Mesendoderm (in vitro differentiated cells): ENCODE measurements around the gene DNAH8.

Experiments used
- DNase-seq: peaks from one replicate; pipeline ENCODE4 v3.0.0; 2013
- H2AK5ac ChIP-seq: 2 replicates; pipeline ENCODE4 v1.6.1; 2013; ENCODE audit warnings: low read length, inconsistent platforms
- H2BK120ac ChIP-seq: 2 replicates; pipeline ENCODE4 v1.6.1; 2013; ENCODE audit warnings: low read depth, mild to moderate bottlenecking, low read length, moderate library complexity, mixed read lengths
- H2BK15ac ChIP-seq: replicated peaks from 2 replicates; pipeline ENCODE4 v1.6.1; 2013; ENCODE audit warnings: low read depth, mild to moderate bottlenecking, moderate library complexity
- H2BK5ac ChIP-seq: 2 replicates; pipeline ENCODE4 v1.6.1; 2013; ENCODE audit warnings: low read length, inconsistent platforms
- H3K18ac ChIP-seq: 2 replicates; pipeline ENCODE4 v1.6.1; 2013; ENCODE audit warnings: mild to moderate bottlenecking, low read length, mixed read lengths
- H3K23ac ChIP-seq: one replicate; pipeline ENCODE4 v1.6.1; 2013; ENCODE audit warnings: low read length
- H3K27ac ChIP-seq: 2 replicates; pipeline ENCODE4 v1.5.1; 2013; ENCODE audit warnings: low read depth, mild to moderate bottlenecking, inconsistent platforms, low read length, moderate library complexity
- H3K27me3 ChIP-seq: 2 replicates; pipeline ENCODE4 v1.6.1; 2013; ENCODE audit warnings: low read length, control low read depth, mild to moderate bottlenecking, inconsistent platforms; ENCODE audit not compliant: insufficient read depth, poor library complexity
- H3K36me3 ChIP-seq: 2 replicates; pipeline ENCODE4 v1.6.1; 2013; ENCODE audit warnings: low read length, inconsistent platforms; ENCODE audit not compliant: control insufficient read depth, insufficient read depth
- H3K4ac ChIP-seq: one replicate; pipeline ENCODE4 v1.6.1; 2013; ENCODE audit warnings: low read depth, mild to moderate bottlenecking, low read length, moderate library complexity
- H3K4me1 ChIP-seq: 2 replicates; pipeline ENCODE4 v1.6.1; 2013; ENCODE audit warnings: low read depth, low read length, inconsistent platforms; ENCODE audit not compliant: control insufficient read depth
- H3K4me2 ChIP-seq: 2 replicates; pipeline ENCODE4 v1.6.1; 2013; ENCODE audit warnings: low read length
- H3K4me3 ChIP-seq: 2 replicates; pipeline ENCODE4 v1.5.1; 2013; ENCODE audit warnings: mild to moderate bottlenecking, low read length
- H3K56ac ChIP-seq: one replicate; pipeline ENCODE4 v1.6.1; 2013; ENCODE audit warnings: low read length
- H3K79me1 ChIP-seq: 2 replicates; pipeline ENCODE4 v1.6.1; 2013; ENCODE audit warnings: low read length, inconsistent platforms
- H3K79me2 ChIP-seq: 2 replicates; pipeline ENCODE4 v1.6.1; 2013; ENCODE audit warnings: mild to moderate bottlenecking, low read length; ENCODE audit not compliant: control insufficient read depth, insufficient read depth
- H3K9ac ChIP-seq: 2 replicates; pipeline ENCODE4 v1.6.1; 2013; ENCODE audit warnings: low read length, inconsistent platforms
- H4K5ac ChIP-seq: one replicate; pipeline ENCODE4 v1.6.1; 2013; ENCODE audit warnings: low read length
- H4K8ac ChIP-seq: one replicate; pipeline ENCODE4 v1.6.1; 2013; ENCODE audit warnings: low read depth, mild to moderate bottlenecking, control low read depth, low read length, moderate library complexity
- WGBS: extraction: QIAGEN DNeasy Blood & Tissue Kit; methylation state at CpG from one replicate; pipeline ENCODE4 v1.1.7; 2013; ENCODE audit warnings: low lambda C conversion rate, missing lambda C conversion rate; ENCODE audit not compliant: insufficient coverage; ENCODE audit errors: extremely low coverage; 5-methylcytosine and 5-hydroxymethylcytosine counted together

DNAH8 gene

DNA sequence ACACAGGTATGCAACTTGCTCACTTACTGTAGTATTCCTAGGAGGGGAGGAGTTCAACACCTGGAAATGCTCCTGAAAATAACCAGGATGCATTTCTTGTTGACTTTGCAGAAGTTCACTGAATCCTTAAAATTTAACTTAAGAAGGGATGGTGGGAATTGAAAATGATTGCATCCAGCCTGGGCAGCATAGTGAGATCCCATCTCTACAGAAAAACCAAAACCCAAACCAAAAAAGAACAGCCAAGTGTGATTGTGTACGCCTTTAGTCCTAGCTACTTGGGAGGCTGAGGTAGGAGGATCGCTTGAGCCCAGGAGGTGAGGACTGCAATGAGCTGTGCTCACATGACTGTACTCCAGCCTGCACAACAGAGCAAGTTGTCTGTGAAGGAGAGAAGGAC lies 1.7 kb downstream of the DNAH8 start:
- WGBS = no CpG with 5 or more reads among the region's 2 CpGs
- Histone ChIP-seq H3K4me1 (no peaks in the 10 kb centered on the region), H3K4me3 (no peak overlapping the region)

DNA sequence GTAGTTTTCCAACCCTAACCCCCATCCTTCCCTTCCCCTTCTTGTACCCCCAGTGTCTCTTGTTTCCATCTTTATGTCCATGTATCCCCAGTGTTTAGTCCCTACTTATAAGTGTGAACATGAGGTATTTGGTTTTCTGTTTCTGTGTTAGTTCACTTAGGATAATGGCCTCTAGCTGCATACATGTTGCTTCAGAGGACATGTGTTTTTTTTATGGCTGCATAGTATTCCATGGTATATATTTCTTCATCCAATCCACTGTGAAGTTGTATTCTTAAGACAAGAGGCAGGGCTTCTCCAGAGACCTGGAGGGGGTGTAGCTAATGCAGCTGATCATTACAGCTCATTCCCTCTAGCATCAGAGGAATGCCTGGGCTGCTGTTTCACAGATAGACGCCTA lies 4.2 kb downstream of the DNAH8 start:
- no peak overlapping the region for H3K9ac ChIP-seq
- H3K4me1 ChIP-seq = no peaks in the 10 kb centered on the region
- no peak overlapping the region for H2BK120ac ChIP-seq
- H3K79me2 ChIP-seq = no peaks in the 10 kb centered on the region
- no peaks in the 10 kb centered on the region for H3K79me1 ChIP-seq
- no peak for DNase-seq
- H3K18ac ChIP-seq = no peak overlapping the region
- no peaks in the 10 kb centered on the region for H3K27me3 ChIP-seq
- no peak overlapping the region for H3K56ac ChIP-seq
- no peaks in the 10 kb centered on the region for H3K36me3 ChIP-seq
- no peak overlapping the region for H4K8ac ChIP-seq
- H3K4ac ChIP-seq = no peak overlapping the region
- H2BK5ac ChIP-seq = no peak overlapping the region
- no CpG with 5 or more reads among the region's 1 CpG for WGBS
- H3K27ac ChIP-seq = no peak overlapping the region
- no peak overlapping the region for H4K5ac ChIP-seq
- no peak overlapping the region for H3K4me3 ChIP-seq
- no peak overlapping the region for H2BK15ac ChIP-seq
- H3K23ac ChIP-seq = no peak overlapping the region
- H3K4me2 ChIP-seq = no peak overlapping the region
- H2AK5ac ChIP-seq = no peak overlapping the region

More for the DNA sequence above, 1.7 kb downstream of the DNAH8 start:
- Histone ChIP-seq H3K18ac (no peak overlapping the region), H3K27me3 (no peaks in the 10 kb centered on the region), H3K4me2 (no peak overlapping the region), H2BK5ac (no peak overlapping the region), H3K79me2 (no peaks in the 10 kb centered on the region), H3K9ac (no peak overlapping the region), H2BK120ac (no peak overlapping the region), H3K79me1 (no peaks in the 10 kb centered on the region), H3K27ac (no peak overlapping the region), H3K56ac (no peak overlapping the region), H3K36me3 (no peaks in the 10 kb centered on the region), H2BK15ac (no peak overlapping the region), H3K23ac (no peak overlapping the region), H4K5ac (no peak overlapping the region), H2AK5ac (no peak overlapping the region), H4K8ac (no peak overlapping the region), H3K4ac (no peak overlapping the region)
- no peak for DNase-seq

DNA sequence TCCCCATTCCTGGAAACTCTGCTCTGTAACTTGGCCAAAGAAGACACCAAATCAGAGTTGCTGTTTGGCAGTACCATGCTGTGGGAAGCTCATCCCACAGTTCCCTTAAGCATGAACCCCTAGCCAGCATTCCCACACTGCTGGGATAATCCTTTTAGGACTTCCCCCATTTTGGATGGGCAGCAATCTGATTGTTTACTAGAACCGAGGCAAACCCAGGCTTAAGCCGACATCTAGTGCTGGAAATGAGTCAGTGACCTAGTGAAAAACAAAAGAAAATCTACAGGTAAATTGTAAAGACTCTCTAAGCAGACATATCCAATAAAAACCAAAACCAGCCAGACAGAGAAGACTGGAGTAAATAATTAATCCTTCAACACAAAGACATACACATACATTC lies 5.2 kb downstream of the DNAH8 start:
- H3K9ac ChIP-seq = no peak overlapping the region
- H2BK120ac ChIP-seq = no peak overlapping the region
- H3K4ac ChIP-seq = no peak overlapping the region
- no peak overlapping the region for H3K4me2 ChIP-seq
- no peaks in the 10 kb centered on the region for H3K27me3 ChIP-seq
- H3K4me3 ChIP-seq = no peak overlapping the region
- H3K56ac ChIP-seq = no peak overlapping the region
- H3K4me1 ChIP-seq = no peaks in the 10 kb centered on the region
- no peak overlapping the region for H3K27ac ChIP-seq
- no peak overlapping the region for H4K5ac ChIP-seq
- DNase-seq = peak; percentile 73
- H3K79me2 ChIP-seq = no peaks in the 10 kb centered on the region
- H3K18ac ChIP-seq = no peak overlapping the region
- H3K23ac ChIP-seq = no peak overlapping the region
- H2AK5ac ChIP-seq = no peak overlapping the region
- no peak overlapping the region for H2BK5ac ChIP-seq
- no peak overlapping the region for H2BK15ac ChIP-seq
- no peaks in the 10 kb centered on the region for H3K36me3 ChIP-seq
- H3K79me1 ChIP-seq = no peaks in the 10 kb centered on the region
- no CpG with 5 or more reads among the region's 2 CpGs for WGBS
- no peak overlapping the region for H4K8ac ChIP-seq

DNA sequence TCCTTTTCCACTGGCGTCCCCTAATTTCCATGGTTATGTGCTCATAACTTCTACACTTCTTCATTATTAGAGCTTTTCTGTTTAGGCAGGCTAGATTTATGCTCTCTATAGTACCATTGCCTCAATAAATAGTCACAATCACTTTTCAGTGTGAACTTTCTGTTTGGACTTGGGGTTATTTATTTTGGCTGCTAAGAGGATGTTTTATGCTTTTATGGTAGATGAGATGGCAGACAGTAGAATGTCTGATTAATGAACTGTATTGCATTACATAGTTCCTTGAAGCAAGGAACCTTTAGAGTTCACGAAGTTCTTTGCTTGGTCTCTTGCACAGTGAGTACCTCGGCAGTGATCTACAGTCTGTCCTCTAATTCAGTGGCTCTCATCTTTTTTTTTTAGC lies 6.9 kb downstream of the DNAH8 start:
- Histone ChIP-seq H3K27ac (no peak overlapping the region), H3K4me2 (no peak overlapping the region), H2BK5ac (no peak overlapping the region), H3K27me3 (no peaks in the 10 kb centered on the region), H3K23ac (no peak overlapping the region), H3K4ac (no peak overlapping the region), H3K18ac (no peak overlapping the region), H3K9ac (no peak overlapping the region), H3K4me3 (no peak overlapping the region), H3K4me1 (no peaks in the 10 kb centered on the region), H2BK120ac (no peak overlapping the region), H2BK15ac (no peak overlapping the region), H3K79me1 (no peaks in the 10 kb centered on the region), H3K36me3 (no peaks in the 10 kb centered on the region), H3K56ac (no peak overlapping the region), H4K8ac (no peak overlapping the region), H3K79me2 (no peaks in the 10 kb centered on the region), H2AK5ac (no peak overlapping the region), H4K5ac (no peak overlapping the region)
- DNase-seq = no peak
- WGBS = no CpG with 5 or more reads among the region's 3 CpGs

DNA sequence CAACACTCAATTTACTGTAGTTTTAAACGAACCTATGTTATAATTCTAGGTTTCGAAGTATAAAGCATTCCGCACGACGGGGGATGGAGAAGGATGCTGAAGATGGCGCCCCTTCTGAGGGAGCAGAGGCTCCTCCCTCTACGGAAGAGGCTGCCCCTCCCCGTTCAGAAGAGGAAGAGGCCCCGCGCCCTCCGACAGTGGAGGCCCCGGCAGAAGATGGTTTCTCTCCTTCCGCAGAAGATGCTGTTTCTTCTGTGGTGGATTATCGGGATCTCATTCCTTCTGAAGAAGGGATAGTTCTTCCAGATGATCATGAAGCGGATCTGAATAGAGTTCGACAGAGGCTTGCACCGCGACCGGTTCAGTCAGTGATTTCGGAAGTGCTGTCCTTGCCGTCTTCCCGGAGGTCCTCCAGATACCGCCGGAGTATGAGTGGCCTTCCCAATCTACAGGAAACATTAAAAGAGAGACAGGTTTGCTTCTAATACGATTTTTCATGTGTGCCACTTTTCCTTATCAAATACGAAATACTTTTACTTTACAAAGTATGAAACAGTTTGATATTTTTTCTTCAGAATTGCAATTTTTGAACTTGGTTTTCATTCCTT lies 7.7 kb downstream of the DNAH8 start:
- no peak overlapping the region for H2BK120ac ChIP-seq
- H3K79me1 ChIP-seq = no peaks in the 10 kb centered on the region
- H3K4me3 ChIP-seq = no peak overlapping the region
- no peak overlapping the region for H3K4ac ChIP-seq
- no peak overlapping the region for H4K8ac ChIP-seq
- no peaks in the 10 kb centered on the region for H3K4me1 ChIP-seq
- no peak overlapping the region for H4K5ac ChIP-seq
- no peak overlapping the region for H2BK5ac ChIP-seq
- H3K79me2 ChIP-seq = no peaks in the 10 kb centered on the region
- no peak overlapping the region for H3K18ac ChIP-seq
- no peak overlapping the region for H3K56ac ChIP-seq
- H2AK5ac ChIP-seq = no peak overlapping the region
- H3K23ac ChIP-seq = no peak overlapping the region
- H2BK15ac ChIP-seq = no peak overlapping the region
- no peaks in the 10 kb centered on the region for H3K36me3 ChIP-seq
- H3K27me3 ChIP-seq = no peaks in the 10 kb centered on the region
- no peak for DNase-seq
- H3K27ac ChIP-seq = no peak overlapping the region
- no CpG with 5 or more reads among the region's 26 CpGs for WGBS
- no peak overlapping the region for H3K4me2 ChIP-seq
- no peak overlapping the region for H3K9ac ChIP-seq

DNA sequence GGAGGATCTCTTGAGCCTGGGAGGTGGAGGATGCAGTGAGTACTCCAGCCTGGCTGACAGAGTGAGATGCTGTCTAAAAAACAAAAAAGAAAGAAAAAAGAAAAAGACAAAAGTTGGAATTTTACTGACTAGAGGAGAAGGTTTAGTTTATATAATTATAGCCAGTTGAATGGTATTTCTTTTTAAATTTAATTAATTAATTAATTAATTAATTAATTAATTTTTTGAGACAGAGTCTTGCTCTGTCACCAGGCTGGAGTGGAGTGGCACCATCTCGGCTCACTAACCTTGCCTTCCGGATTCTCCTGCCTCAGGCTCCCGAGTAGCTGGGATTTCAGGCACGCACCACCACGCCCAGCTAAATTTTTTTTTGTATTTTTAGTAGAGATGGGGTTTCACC lies 8.7 kb downstream of the DNAH8 start:
- H4K5ac ChIP-seq = no peak overlapping the region
- H3K9ac ChIP-seq = no peak overlapping the region
- no peaks in the 10 kb centered on the region for H3K27me3 ChIP-seq
- no peak overlapping the region for H3K4ac ChIP-seq
- no peak overlapping the region for H3K18ac ChIP-seq
- no peak overlapping the region for H2AK5ac ChIP-seq
- no peak overlapping the region for H4K8ac ChIP-seq
- no peak for DNase-seq
- no peaks in the 10 kb centered on the region for H3K4me1 ChIP-seq
- no peak overlapping the region for H3K23ac ChIP-seq
- no peak overlapping the region for H2BK120ac ChIP-seq
- H3K79me1 ChIP-seq = no peaks in the 10 kb centered on the region
- H3K79me2 ChIP-seq = no peaks in the 10 kb centered on the region
- no peak overlapping the region for H2BK15ac ChIP-seq
- no peak overlapping the region for H3K4me3 ChIP-seq
- no peaks in the 10 kb centered on the region for H3K36me3 ChIP-seq
- WGBS = no CpG with 5 or more reads among the region's 5 CpGs
- H3K56ac ChIP-seq = no peak overlapping the region
- H3K27ac ChIP-seq = no peak overlapping the region
- H2BK5ac ChIP-seq = no peak overlapping the region
- H3K4me2 ChIP-seq = no peak overlapping the region
